LoVo (cell line): ENCODE data around the gene MMRN1.

Experiments used
- DNase-seq: peaks from one replicate; pipeline ENCODE4 v3.0.0-alpha.2; 2016; ENCODE audit warnings: low spot score

MMRN1 gene

GRCh38 chr4:89906777-89907521, 12.3 kb downstream of the MMRN1 start:
- DNase-seq, result no peak

GRCh38 chr4:89909889-89910288, 15.2 kb downstream of the MMRN1 start:
- no peak for DNase-seq

GRCh38 chr4:89913623-89914022, 19.0 kb downstream of the MMRN1 start:
- DNase-seq, result no peak

- no peak for DNase-seq
Observed at GRCh38 chr4:89914609-89915550, 20.2 kb downstream of the MMRN1 start.

- peak; percentile 32 for DNase-seq
Observed at GRCh38 chr4:89915937-89916336, 21.3 kb downstream of the MMRN1 start.

- no peak for DNase-seq
Observed at GRCh38 chr4:89922848-89923416, 28.3 kb downstream of the MMRN1 start.

- no peak for DNase-seq
Observed at GRCh38 chr4:89928838-89929237, 34.2 kb downstream of the MMRN1 start.

- DNase-seq, result no peak
Observed at GRCh38 chr4:89929425-89930159, 34.9 kb downstream of the MMRN1 start.

- DNase-seq, result no peak
Observed at GRCh38 chr4:89939546-89939945, 44.9 kb downstream of the MMRN1 start.

GRCh38 chr4:89939994-89940393, 45.3 kb downstream of the MMRN1 start:
- no peak for DNase-seq

GRCh38 chr4:89942811-89943210, 48.2 kb downstream of the MMRN1 start:
- DNase-seq, result no peak

- peak; percentile 14 for DNase-seq
Observed at GRCh38 chr4:89949782-89950387, 55.2 kb downstream of the MMRN1 start.

- no peak for DNase-seq
Observed at GRCh38 chr4:89952458-89952857, 57.8 kb downstream of the MMRN1 start.

- DNase-seq, result no peak
Observed at GRCh38 chr4:89954906-89955695, 60.4 kb downstream of the MMRN1 start.

GRCh38 chr4:89957046-89957926, 62.6 kb downstream of the MMRN1 start:
- no peak for DNase-seq

GRCh38 chr4:89981789-89982334, 87.2 kb downstream of the MMRN1 start:
- DNase-seq, result no peak

GRCh38 chr4:89988268-89988667, 93.6 kb downstream of the MMRN1 start:
- DNase-seq, result no peak

- no peak for DNase-seq
Observed at GRCh38 chr4:89992744-89993143, 98.1 kb downstream of the MMRN1 start.

- peak; percentile 22 for DNase-seq
Observed at GRCh38 chr4:89994176-89994873, 99.7 kb downstream of the MMRN1 start.
